DND-41 (cell line): ENCODE measurements around the gene TCL1B.

ENCODE experiments used
- ATAC-seq: fragments of 200-7000 bp; cut with Tn5 transposase; 3 replicates; pipeline ENCODE4 v1.9.1; 2021; ENCODE audit warnings: low read depth; ENCODE audit not compliant: insufficient read depth
- DNase-seq: peaks from one replicate; pipeline ENCODE4 v3.0.0-alpha.2; 2020
- H2AFZ ChIP-seq: 2 replicates; pipeline ENCODE4 v1.6.0; 2012; ENCODE audit warnings: low read depth, low read length
- H3K27ac ChIP-seq: 2 replicates; pipeline ENCODE4 v1.5.1; 2012; ENCODE audit warnings: low read length, inconsistent platforms
- H3K27me3 ChIP-seq: fragments of 200-600 bp; sonication (generic); 2 replicates; pipeline ENCODE4 v1.6.0; 2012; ENCODE audit warnings: low read length, mild to moderate bottlenecking, inconsistent platforms; ENCODE audit not compliant: insufficient read depth, poor library complexity
- H3K36me3 ChIP-seq: 2 replicates; pipeline ENCODE4 v1.5.1; 2012; ENCODE audit warnings: low read length, inconsistent platforms; ENCODE audit not compliant: insufficient read depth
- H3K4me1 ChIP-seq: 2 replicates; pipeline ENCODE4 v1.5.1; 2012; ENCODE audit warnings: mild to moderate bottlenecking, low read length; ENCODE audit not compliant: insufficient read depth
- H3K4me2 ChIP-seq: 2 replicates; pipeline ENCODE4 v1.6.0; 2012; ENCODE audit warnings: mild to moderate bottlenecking, moderate library complexity, low read length, inconsistent platforms; ENCODE audit not compliant: insufficient read depth
- H3K4me3 ChIP-seq, 2 experiments: fragments of 200-600 bp in 1 of 2; shearing (Covaris generic) in 1 of 2; 2 replicates each; pipeline ENCODE4 v1.5.1; 2012 to 2016; ENCODE audit warnings: inconsistent platforms in 2 of 2, low read length in 2 of 2, mild to moderate bottlenecking in 2 of 2, low read depth in 1 of 2, moderate library complexity in 1 of 2
- H3K79me2 ChIP-seq: 2 replicates; pipeline ENCODE4 v1.6.0; 2012; ENCODE audit warnings: low read length, inconsistent platforms; ENCODE audit not compliant: insufficient read depth
- H3K9ac ChIP-seq: 2 replicates; pipeline ENCODE4 v1.6.0; 2012; ENCODE audit warnings: low read depth, mild to moderate bottlenecking, inconsistent platforms, low read length, moderate library complexity
- H3K9me3 ChIP-seq: 2 replicates; pipeline ENCODE4 v1.5.1; 2012; ENCODE audit warnings: low read length, moderate library complexity, mild to moderate bottlenecking, inconsistent platforms; ENCODE audit not compliant: insufficient read depth, severe bottlenecking
- H4K20me1 ChIP-seq: 2 replicates; pipeline ENCODE4 v1.6.0; 2012; ENCODE audit warnings: low read length; ENCODE audit not compliant: insufficient read depth
- CTCF ChIP-seq: IDR thresholded peaks from 2 replicates; pipeline ENCODE4 v1.5.1; 2012; ENCODE audit warnings: borderline replicate concordance, low read length, moderate library complexity, mild to moderate bottlenecking; ENCODE audit not compliant: poor library complexity, severe bottlenecking; ENCODE audit errors: extremely low read depth
- EZH2 ChIP-seq: IDR thresholded peaks from 3 replicates; pipeline ENCODE4 v1.6.1; 2012; ENCODE audit warnings: borderline replicate concordance, low read depth, mild to moderate bottlenecking, moderate library complexity, low read length, inconsistent platforms; ENCODE audit not compliant: severe bottlenecking

TCL1B gene

GRCh38 chr14:95703341-95703740 lies 17.1 kb downstream of the TCL1B start:
- Histone ChIP-seq H3K4me3 (no peak overlapping the region), H3K9ac (no peak overlapping the region), H3K4me2 (no peak overlapping the region), H2AFZ (no peak overlapping the region), H3K36me3 (no peaks in the 10 kb centered on the region), H3K79me2 (no peaks in the 10 kb centered on the region), H4K20me1 (no peaks in the 10 kb centered on the region), H3K9me3 (no peaks in the 10 kb centered on the region), H3K27ac (no peak overlapping the region), H3K4me1 (no peaks in the 10 kb centered on the region), H3K27me3 (peaks cover 3% of the 10 kb centered on the region)
- no peak for DNase-seq
- no peak for ATAC-seq
- TF ChIP-seq CTCF = no peak
- TF ChIP-seq EZH2 = no peak

GRCh38 chr14:95703805-95704204 lies 17.6 kb downstream of the TCL1B start:
- H3K27me3 ChIP-seq = peaks cover 3% of the 10 kb centered on the region
- H4K20me1 ChIP-seq = no peaks in the 10 kb centered on the region

GRCh38 chr14:95705518-95705917 lies 19.3 kb downstream of the TCL1B start:
- H3K4me2 ChIP-seq = no peak overlapping the region
- TF ChIP-seq EZH2 (no peak), CTCF (no peak)
- H2AFZ ChIP-seq = no peak overlapping the region
- DNase-seq (no peak), ATAC-seq (no peak)
- H3K36me3 ChIP-seq = no peaks in the 10 kb centered on the region
- no peak overlapping the region for H3K9ac ChIP-seq
- H3K79me2 ChIP-seq = no peaks in the 10 kb centered on the region
- peaks cover 3% of the 10 kb centered on the region for H3K27me3 ChIP-seq
- H3K27ac ChIP-seq = no peak overlapping the region
- no peaks in the 10 kb centered on the region for H4K20me1 ChIP-seq
- no peaks in the 10 kb centered on the region for H3K4me1 ChIP-seq
- no peak overlapping the region for H3K4me3 ChIP-seq
- H3K9me3 ChIP-seq = no peaks in the 10 kb centered on the region

More at GRCh38 chr14:95703805-95704204, 17.6 kb downstream of the TCL1B start:
- Histone ChIP-seq H3K36me3 (no peaks in the 10 kb centered on the region), H3K79me2 (no peaks in the 10 kb centered on the region), H3K9me3 (no peaks in the 10 kb centered on the region), H3K4me3 (no peak overlapping the region), H2AFZ (no peak overlapping the region), H3K9ac (no peak overlapping the region), H3K4me1 (no peaks in the 10 kb centered on the region), H3K4me2 (no peak overlapping the region), H3K27ac (no peak overlapping the region)
- ATAC-seq = no peak
- DNase-seq = no peak
- TF ChIP-seq EZH2 (no peak), CTCF (no peak)

- Histone ChIP-seq H3K27me3 (peaks cover 3% of the 10 kb centered on the region), H3K4me1 (no peaks in the 10 kb centered on the region), H3K36me3 (no peaks in the 10 kb centered on the region), H3K27ac (no peak overlapping the region), H4K20me1 (no peaks in the 10 kb centered on the region), H3K79me2 (no peaks in the 10 kb centered on the region), H3K9me3 (no peaks in the 10 kb centered on the region), H3K4me2 (no peak overlapping the region), H3K4me3 (no peak overlapping the region), H2AFZ (no peak overlapping the region), H3K9ac (no peak overlapping the region)
- ATAC-seq = no peak
- no peak for TF ChIP-seq EZH2
- no peak for DNase-seq
Measured at GRCh38 chr14:95707327-95707726, 21.1 kb downstream of the TCL1B start.
